HG02798 (cell line): Measurements from ENCODE around the gene TGFBR3.
A peak's percentile ranks its signal among the peaks of the same experiment; 100 is the strongest.

Experiments used
- ATAC-seq: cut with Tn5 transposase; IDR thresholded peaks from one replicate; pipeline ENCODE4 v1.9.1; 2021; ENCODE audit warnings: mild to moderate bottlenecking; ENCODE audit not compliant: unreplicated experiment, poor library complexity

Gene TGFBR3

DNA sequence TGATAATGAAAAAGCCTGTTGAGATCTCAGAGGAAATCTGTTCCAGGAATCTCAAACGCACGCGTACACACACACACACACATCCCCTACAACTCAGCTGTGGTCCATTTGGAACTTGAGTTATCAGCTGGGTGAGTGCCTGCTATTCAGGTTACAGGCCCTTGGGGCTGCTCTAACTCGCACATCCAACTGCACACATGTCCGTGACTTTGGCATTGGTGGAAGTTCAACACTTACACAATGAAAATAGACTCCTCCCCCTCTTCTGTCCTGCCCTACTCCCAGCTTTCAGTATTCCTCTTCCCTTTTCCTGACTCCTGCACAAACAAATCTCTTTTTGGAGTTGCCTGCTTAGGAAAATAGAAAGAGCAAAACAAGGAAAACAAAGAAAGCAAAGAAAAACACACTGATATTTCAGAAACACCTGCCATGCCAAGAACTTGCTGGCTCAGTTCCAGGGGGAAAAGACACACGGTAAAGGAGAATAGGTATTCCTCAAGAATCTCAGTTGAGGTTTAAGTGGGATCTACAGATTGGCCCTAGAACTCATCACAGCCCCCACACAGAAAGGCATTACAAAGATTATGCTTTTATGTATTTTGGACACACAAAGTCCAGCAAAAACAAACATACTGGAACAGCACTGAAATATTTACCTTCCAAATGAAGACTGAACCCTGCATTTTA is 140.9 kb downstream of the TGFBR3 start:
- ATAC-seq: no peak

DNA sequence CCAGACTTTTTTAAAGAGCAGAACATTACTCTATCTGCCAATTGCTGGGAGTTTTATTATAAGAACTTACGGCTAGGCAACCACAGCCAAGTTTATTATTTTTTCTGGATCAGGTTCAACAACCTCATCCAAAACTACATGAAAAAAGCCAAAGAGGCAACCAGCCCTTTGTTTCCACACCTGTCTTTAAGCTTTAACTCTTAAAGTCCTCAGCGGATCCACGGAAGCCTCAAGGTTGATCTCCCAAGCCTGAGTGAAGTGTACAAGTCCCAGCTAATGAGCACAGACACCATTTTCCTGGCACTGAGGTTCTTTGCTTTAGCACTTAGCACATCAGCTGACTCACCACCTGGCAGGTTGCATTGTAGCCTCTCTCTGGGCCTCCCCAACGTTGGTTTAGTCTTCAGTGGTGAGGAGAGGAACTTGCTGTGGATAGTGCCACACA is 143.1 kb downstream of the TGFBR3 start:
- no peak for ATAC-seq

DNA sequence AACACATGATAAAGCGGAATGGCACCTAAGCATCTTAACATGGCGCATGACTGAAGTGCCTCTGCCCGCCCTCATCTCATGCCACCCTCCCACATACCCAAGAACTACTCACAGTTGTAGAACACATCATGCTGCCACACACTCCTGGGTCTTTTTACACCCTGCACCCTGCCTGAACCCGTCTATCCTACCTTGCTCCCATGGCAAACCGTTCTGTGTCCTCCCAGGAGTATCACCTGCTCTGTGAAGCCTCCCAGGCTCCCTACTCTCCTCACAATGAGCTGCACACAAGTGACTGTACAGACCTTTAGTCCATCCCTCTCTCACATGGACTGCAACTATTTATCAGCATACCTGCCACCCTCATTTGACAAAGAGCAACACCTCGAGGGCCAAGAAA is 144.0 kb downstream of the TGFBR3 start:
- ATAC-seq: no peak

DNA sequence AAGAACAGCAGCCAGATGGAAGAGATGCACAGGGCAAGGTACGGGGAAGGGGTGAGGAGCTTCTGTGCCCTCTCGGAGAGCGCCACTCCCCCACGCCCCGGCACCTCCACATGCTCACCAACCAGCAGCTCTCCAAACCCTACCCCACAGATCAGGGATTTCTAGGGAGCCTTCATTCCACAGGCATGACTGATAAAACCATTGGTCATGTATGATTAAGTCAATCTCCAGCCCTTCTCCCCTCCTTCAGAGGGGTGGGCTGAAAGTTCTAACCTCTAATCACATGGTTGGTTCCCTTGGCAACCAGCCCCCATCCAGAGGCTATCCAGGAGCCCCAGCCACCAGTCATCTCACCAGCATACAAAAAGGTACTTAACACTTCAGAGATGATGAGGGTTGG is 144.7 kb downstream of the TGFBR3 start:
- ATAC-seq: no peak

DNA sequence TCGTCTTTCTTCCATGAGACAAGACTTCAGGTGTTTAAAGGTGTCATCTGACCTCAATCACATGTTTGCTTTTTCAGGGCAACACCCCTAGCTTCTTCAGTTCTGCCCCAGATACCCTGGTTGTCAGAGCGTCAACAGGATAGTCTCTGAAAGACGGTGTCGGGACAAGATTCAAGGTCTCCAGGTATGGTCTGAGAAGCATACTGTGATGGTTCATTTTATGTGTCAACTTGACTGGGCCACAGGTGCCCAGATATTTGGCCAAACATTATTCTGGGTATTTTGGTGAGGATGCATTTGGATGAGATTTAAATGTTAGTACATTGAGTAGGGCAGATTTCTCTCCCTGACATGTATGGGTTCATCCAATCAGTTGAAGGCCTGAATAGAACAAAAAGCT is 148.3 kb downstream of the TGFBR3 start:
- ATAC-seq: no peak

DNA sequence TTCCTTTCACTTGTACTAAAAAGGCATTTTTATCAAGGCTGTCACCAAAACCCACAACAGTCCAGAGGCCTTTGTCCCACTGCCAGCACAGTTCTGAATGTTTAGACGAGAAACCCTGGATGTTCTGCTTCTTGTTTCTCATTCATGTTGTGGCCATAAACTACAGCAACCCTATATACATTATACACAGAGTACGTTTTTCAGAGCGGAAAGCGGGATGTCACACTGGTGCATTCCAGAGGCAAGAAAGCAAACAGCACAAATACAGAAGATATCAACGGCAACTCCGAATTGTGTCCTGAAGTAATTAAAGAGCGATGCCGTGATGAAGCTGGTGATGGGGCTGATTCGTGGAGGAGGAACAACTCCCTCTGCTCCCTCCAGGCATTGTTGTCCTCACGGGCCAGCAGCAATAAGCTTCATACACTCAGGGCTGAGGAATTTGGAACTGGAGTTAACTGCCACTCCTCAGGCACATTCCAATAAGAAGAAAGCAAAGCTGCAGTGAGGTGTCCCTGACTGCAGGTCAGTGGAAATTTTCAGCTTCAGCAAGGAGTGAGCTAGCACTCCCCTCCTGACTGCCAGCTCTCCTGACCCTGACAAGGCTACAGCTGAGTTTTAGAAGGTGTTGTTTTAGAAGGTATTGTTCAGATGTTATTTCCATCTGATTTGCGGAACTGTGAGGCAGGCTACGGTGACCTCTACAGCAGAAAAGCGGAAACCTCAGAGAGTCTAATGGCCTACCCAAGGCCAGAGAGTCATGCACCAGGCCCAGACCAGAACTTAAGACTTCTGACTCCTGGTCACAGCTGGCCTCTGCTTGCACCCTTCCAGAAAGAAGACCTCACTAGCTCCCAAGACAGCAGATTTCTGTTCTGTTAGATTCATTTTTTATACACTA is 149.0 kb downstream of the TGFBR3 start:
- no peak for ATAC-seq

DNA sequence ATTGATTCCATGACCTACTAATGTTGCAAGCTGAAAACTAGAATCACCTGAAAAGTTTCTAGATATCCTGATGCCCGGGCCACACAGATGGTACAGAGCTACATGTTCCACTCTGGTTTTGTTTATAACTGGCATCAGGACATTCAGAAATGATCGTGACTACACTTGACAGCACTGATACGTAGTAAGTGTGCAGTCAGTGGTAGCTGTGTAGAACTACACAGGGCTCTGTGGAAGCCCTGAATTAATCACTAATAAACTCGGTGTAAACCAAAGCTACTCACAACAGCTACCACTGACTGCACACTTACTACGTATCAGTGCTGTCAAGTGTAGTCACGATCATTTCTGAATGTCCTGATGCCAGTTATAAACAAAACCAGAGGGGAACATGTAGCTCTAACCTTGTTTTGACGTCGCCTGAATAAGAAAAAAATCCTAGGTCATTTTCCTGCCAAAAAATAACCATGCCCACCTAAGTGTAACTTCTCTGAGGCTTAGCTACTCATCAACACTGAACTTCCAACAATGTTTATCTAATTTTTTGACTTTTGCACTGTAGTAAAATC is 149.7 kb downstream of the TGFBR3 start:
- ATAC-seq: no peak

DNA sequence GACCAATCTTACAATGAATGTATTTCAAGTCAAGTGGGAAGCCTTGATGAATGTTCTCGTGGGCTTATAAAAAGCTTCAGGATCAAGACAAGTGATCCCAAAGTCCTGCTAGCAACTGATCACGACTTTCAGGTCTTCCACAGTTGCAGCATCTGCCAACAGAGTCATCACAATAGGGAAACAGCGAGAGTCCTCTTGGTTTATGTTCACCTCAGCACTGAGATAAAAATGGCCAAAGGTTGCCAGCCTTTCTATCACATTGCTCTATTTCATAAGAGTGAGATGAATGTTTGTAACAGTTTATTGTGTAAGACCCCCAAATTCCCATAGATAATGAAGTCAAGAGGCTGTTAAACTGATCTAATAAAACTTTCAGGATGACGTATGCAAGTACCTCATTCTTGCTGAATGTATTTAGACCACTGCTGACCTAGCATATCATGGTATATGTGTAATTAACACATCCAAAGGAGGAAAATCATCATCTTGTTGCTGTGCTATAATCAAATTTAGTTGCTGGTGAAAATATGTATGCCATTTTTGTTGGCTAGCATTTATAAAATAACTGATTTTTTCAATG is 150.6 kb downstream of the TGFBR3 start:
- no peak for ATAC-seq

DNA sequence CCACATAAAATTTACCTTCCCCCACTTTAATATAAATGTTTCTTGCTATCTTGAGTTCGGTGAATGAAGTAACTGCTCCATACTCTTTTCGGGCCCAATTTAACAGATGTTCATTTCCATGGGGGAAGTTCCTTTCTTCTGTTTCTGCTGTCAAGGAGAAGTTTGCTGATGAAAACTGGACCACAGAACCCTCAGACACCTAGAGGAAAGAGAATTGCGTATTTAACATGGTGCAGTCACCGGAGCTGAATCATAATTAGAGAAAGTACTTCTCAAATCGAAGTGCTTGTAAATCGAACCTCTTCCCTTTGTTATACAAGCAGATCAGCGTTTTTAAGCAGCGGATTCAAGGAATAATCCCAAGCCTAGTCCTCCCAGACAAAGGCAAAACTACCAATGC is 151.2 kb downstream of the TGFBR3 start:
- ATAC-seq: no peak

DNA sequence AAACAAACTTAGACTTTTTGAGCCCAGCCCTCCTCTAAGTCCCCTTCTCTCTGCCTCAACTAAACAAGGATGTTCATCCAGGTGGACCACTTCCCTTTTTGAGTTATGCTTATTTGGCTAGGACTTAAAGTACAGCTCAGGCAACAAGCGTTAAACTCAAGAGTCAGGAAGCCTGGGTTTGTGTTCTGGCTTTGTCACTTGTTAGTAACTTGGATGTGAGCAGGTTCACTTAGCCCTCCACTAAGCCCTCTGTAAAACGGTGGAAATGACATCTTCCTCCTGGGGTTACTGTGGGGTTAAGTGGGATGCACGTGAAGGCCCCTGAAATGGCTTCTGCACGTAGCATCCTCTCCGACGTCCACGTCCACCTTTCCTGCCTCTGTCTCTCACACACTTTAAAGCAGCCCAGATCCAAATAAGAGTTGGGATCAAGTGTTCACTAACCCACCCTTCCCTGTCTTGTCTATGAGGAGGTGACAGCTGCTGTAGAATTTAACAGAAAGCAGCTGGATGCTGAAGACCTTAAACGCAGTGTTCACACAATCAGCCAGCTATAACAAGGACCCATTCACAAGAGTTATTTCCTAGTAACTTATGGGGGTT is 152.7 kb downstream of the TGFBR3 start:
- ATAC-seq: no peak

DNA sequence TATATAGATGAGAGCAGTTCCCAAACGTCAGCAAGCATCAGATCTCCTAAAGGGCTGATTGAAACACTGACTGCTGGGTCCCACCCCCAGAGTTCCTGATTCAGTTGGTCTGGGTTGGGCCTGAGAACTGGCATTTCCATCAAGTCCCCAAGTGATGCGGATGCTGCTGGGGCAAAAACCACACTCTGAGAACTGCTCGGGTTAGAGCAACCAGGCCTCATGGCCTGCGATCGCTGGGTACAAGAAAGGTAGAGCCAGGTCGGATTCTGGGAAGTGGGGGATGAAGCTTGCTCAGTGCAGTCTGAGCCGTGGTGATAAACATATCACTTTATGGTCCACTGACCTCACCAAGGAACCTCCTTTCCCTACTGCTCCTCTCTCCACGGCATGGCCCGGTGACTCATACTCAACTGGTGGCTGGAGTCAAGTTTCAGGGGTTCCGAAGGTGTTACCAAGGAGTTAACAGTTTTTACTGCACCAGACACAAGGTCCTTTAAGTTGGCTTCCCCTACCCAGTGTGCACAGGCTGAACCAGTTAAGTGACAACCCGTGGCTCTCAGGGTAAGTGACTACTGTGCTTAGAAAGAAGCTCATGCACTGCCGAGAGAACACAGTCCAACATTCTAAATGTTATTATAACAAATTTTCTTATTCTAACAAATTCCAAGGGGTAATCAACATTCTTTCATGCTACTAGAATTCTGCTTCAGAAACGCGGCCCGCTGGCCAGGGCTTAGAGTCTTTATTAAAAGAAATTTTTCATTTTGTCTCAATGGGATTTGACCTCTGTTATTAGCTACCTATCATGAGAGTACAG is 153.5 kb downstream of the TGFBR3 start:
- peak; percentile 45 for ATAC-seq

DNA sequence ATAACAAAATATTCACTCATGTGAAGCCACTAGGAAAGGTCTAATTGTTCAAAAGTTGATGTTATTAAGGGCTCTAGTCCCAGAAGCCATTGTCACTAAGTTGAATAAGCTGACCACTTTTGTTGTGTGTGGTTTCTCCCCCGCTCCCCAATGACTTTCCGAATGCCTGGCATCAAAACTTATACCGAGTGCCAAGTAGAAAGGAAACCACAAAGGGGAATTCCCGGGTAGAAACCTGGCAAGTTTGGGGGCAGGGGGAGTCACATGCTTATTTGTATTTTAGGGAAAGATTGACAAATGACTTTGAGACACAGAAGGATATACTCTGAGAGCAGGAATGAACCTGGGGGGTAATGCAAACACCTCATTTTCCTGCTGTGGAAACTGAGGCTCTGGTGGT is 154.1 kb downstream of the TGFBR3 start:
- no peak for ATAC-seq

DNA sequence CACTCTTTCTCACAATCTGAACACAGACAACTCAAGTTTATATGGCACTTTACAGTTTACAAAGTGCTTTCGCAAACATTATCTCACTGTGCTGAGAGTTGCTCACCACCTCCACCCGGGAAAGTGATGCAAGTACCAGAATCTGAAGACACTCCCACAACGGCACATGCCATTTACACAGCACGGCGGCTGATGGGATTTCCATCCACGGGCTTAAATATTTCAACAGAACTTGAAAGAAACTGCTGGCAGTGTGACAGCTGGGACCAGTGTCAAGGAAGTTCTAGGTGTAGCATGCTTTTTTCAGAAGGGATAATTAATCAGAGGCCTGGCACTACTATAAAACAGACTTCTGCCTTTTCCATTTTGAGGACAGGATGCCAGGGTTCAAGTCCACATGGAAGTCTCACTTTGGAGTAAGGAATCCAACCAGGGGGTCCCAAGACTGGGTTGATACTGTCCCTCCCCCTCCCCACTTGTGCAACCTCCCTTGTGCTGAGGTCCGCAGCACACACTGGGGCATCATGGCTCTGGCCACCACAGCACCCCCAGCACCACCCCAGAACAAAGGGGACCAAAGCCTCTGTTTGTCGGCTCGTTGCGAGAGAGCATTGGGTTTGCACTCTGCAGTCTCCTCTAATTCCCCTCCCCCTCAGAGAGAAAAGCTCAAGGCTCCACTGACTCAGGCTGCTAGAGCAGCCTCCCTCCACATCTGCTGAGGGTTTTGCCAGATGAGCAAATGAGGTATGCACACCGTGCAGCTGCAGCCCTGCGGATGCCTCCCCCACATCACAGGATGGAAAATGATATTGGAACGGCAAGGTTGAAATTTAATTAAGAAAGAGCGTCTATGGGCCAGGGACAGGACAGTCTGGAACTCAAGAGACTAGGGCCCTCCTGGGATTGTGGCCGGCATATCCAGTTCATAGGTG is 154.9 kb downstream of the TGFBR3 start:
- peak; percentile 42 for ATAC-seq

DNA sequence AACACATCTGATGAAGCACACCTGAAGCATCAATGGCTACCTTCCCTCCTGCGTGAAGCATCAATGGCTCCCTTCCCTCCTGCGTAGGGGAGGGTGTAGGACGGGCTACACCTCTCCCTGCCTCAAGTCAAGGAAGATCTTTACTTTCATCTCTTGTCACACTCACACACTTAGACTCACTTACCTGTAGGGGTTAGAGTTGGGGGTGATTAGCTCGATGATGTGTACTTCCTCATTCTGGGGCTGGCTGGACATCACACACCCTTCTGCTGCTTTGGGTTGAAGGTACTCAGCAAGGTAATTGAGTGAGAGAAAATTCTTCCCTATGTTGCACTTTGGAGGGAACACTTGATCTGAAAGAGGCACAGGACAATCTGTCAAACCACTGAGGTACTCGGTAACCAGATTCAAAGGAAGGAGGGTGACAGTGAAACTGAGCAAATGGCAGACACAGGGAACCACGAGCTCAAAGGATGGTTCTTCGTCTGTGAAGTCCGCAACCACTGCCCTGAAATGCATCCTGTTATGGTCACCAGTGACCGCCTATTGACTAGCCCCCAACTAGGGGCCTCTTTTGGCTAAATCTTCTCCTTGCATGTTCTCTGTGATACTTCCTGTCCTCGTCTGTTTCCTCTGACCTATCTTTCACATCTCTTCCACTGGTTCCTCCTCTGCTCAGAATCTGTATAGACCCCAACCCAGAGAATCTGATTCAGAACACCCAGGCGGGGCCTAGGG is 156.2 kb downstream of the TGFBR3 start:
- no peak for ATAC-seq

DNA sequence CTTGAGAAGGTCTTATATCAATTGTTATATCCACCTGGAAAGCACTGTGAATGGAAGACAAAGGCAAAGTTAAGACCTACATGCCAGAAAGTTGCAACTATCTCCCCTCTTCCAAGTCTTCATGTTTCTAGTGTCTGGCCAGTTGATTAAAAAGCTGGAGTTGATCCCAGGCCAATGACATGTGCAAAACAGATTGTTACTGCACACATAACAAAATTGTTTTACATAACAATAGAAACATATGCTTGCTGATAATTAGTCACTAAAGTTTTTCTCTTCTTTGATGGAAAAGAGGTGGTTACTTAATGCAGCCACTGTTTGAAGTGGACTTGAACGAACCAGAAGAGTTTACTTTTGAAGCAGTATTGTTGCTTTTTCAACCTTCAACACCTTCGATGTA is 158.2 kb downstream of the TGFBR3 start:
- ATAC-seq: no peak

DNA sequence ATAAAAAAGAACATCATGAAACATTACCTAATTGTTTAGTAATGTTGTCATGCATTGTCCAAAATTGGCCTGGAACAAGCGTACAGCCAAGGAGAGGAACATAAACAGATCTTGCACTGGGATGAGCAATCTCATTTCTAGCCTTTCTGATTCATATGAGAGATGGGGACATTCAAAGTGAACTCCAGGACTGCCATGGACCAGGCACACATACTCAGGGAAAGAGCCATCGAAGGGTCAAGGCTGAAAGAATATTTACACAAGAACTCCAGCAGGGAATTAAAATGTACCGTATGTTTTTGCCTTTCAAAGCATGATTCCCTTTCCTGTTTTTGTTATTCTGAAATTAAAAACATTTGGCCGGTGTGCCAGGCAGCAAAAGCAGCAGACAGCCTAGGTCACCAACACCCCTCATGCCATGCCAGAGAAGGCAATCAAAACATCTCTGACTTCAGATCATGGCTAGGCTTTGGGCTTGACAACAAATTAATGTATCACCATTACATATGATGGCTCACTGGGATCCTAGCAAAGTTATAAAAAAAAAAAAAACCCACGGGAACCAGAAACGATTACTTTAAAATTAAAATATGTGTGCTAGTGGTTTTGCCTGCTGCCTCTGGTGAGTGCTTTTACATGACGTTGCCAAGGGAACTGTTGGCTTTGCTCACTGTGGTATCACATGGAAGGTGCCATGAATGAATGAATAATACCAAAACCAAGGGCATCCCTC is 159.8 kb downstream of the TGFBR3 start:
- ATAC-seq: no peak

DNA sequence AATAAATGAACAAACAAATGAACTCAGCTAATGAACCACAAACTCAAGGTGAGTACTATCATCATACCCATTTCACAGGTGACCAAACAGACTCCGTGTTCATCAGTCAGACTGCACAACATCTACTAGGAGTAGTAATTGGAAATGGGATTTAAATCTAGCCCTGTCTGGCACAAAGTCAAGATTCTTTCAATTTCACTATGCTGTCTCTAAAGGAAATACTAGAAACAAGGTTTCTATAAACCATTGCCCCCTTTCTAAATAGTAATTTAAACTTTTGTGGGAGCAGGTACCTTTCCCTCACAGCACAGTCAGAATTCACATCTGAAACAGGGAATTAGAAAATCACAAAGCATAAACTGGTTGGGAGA is 160.3 kb downstream of the TGFBR3 start:
- no peak for ATAC-seq
